ENCODE data around the gene SULT2B1.

GRCh38 chr19:48633148-48634035 is 81.4 kb downstream of the SULT2B1 start:
- TF ChIP-seq EP300 (IDR thresholded peaks at IDR 0.05; ENCODE audit: borderline replicate concordance): no peak
- TF ChIP-seq, protein P1, sequence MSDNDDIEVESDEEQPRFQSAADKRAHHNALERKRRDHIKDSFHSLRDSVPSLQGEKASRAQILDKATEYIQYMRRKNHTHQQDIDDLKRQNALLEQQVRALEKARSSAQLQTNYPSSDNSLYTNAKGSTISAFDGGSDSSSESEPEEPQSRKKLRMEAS (IDR thresholded peaks at IDR 0.05): no peak
- no peak for TF ChIP-seq TAF1 (IDR thresholded peaks at IDR 0.05; ENCODE audit: low read depth)

Data from Ishikawa (cell line).